Measurements from ENCODE around the gene NDUFV3.

Gene NDUFV3

GRCh38 chr21:42921927-42922326, 28.8 kb downstream of the NDUFV3 start:
- H2BK12ac ChIP-seq (ENCODE audit: low read length) = no peak overlapping the region
- H3K23ac ChIP-seq (ENCODE audit: low read depth, low read length, poor library complexity) = no peak overlapping the region
- DNase-seq (ENCODE audit: low spot score) = no peak
- no peak overlapping the region for H3K18ac ChIP-seq (ENCODE audit: low read length)
- no peak overlapping the region for H3K4me3 ChIP-seq (ENCODE audit: low read length in 2 of 2)
- H3K27ac ChIP-seq (replicated peaks; ENCODE audit: low read length) = no peak overlapping the region
- no peak overlapping the region for H3K9ac ChIP-seq (ENCODE audit: low read depth, low read length, poor library complexity)
- no peaks in the 10 kb centered on the region for H3K79me1 ChIP-seq (ENCODE audit: low read depth, low read length)
- no peak overlapping the region for H4K8ac ChIP-seq (ENCODE audit: low read depth, low read length)
- 100% methylated on average over 2 of the region's 4 CpGs; no CpG with 5 or more reads in 1 of the 2 donors for WGBS, 2 donors (ENCODE audit: extremely low coverage in 2 of 2, insufficient read length in 2 of 2, insufficient replicate concordance in 1 of 2)
- H3K4me2 ChIP-seq (ENCODE audit: insufficient read depth, low read length, poor library complexity, severe bottlenecking) = no peak overlapping the region
- H3K9me3 ChIP-seq (replicated peaks in 1 of 2; ENCODE audit: control insufficient read depth in 2 of 2, insufficient read depth in 1 of 2, low read depth in 1 of 2, low read length in 2 of 2) = no peaks in the 10 kb centered on the region
- H3K36me3 ChIP-seq (replicated peaks in 1 of 2; ENCODE audit: control insufficient read depth in 2 of 2, insufficient read depth in 2 of 2, low read length in 2 of 2) = no peaks in the 10 kb centered on the region
- H4K91ac ChIP-seq (ENCODE audit: low read depth, low read length, poor library complexity) = no peak overlapping the region
- no peak overlapping the region for H3K4ac ChIP-seq (ENCODE audit: low read length)
- H2BK15ac ChIP-seq (ENCODE audit: low read length) = no peak overlapping the region
- H2BK120ac ChIP-seq (ENCODE audit: low read depth, low read length) = no peak overlapping the region
- H2AFZ ChIP-seq (ENCODE audit: low read length) = no peak overlapping the region
- no peak overlapping the region for H2BK5ac ChIP-seq (ENCODE audit: low read length)
- no peak overlapping the region for H2AK5ac ChIP-seq (ENCODE audit: low read depth, low read length)
- H3K14ac ChIP-seq (ENCODE audit: low read length) = no peak overlapping the region
- H3K4me1 ChIP-seq (ENCODE audit: control insufficient read depth in 2 of 2, insufficient read depth in 1 of 2, low read depth in 1 of 2, low read length in 2 of 2) = peaks cover 6 to 12% of the 10 kb centered on the region in 2 donors
- H3K27me3 ChIP-seq (ENCODE audit: control insufficient read depth in 3 of 3, insufficient read depth in 3 of 3, low read depth in 1 of 3, low read length in 3 of 3) = no peaks in the 10 kb centered on the region

GRCh38 chr21:42922918-42923317, 29.8 kb downstream of the NDUFV3 start:
- Histone ChIP-seq H3K9ac (ENCODE audit: low read depth, low read length, poor library complexity) (no peak overlapping the region), H4K91ac (ENCODE audit: low read depth, low read length, poor library complexity) (no peak overlapping the region), H3K4me1 (ENCODE audit: control insufficient read depth in 2 of 2, insufficient read depth in 1 of 2, low read depth in 1 of 2, low read length in 2 of 2) (peaks cover 6 to 12% of the 10 kb centered on the region in 2 donors), H3K18ac (ENCODE audit: low read length) (no peak overlapping the region), H3K23ac (ENCODE audit: low read depth, low read length, poor library complexity) (peak overlapping the region; percentile 70), H3K4ac (ENCODE audit: low read length) (no peak overlapping the region), H3K4me3 (ENCODE audit: low read length in 2 of 2) (no peak overlapping the region), H2BK120ac (ENCODE audit: low read depth, low read length) (no peak overlapping the region), H3K79me1 (ENCODE audit: low read depth, low read length) (no peaks in the 10 kb centered on the region), H3K36me3 (replicated peaks in 1 of 2; ENCODE audit: control insufficient read depth in 2 of 2, insufficient read depth in 2 of 2, low read length in 2 of 2) (no peaks in the 10 kb centered on the region), H2BK5ac (ENCODE audit: low read length) (no peak overlapping the region), H3K4me2 (ENCODE audit: insufficient read depth, low read length, poor library complexity, severe bottlenecking) (no peak overlapping the region), H3K27me3 (ENCODE audit: control insufficient read depth in 3 of 3, insufficient read depth in 3 of 3, low read depth in 1 of 3, low read length in 3 of 3) (no peaks in the 10 kb centered on the region), H4K8ac (ENCODE audit: low read depth, low read length) (no peak overlapping the region), H2BK15ac (ENCODE audit: low read length) (no peak overlapping the region), H3K14ac (ENCODE audit: low read length) (no peak overlapping the region), H3K9me3 (replicated peaks in 1 of 2; ENCODE audit: control insufficient read depth in 2 of 2, insufficient read depth in 1 of 2, low read depth in 1 of 2, low read length in 2 of 2) (peaks cover 2 to 4% of the 10 kb centered on the region in 2 donors), H2AFZ (ENCODE audit: low read length) (no peak overlapping the region), H2BK12ac (ENCODE audit: low read length) (no peak overlapping the region), H2AK5ac (ENCODE audit: low read depth, low read length) (no peak overlapping the region), H3K27ac (replicated peaks; ENCODE audit: low read length) (no peak overlapping the region)
- no peak for DNase-seq (ENCODE audit: low spot score)
- WGBS, 2 donors (ENCODE audit: extremely low coverage in 2 of 2, insufficient read length in 2 of 2, insufficient replicate concordance in 1 of 2) = no CpG with 5 or more reads among the region's 18 CpGs

- Histone ChIP-seq H2AFZ (ENCODE audit: low read length) (peak overlapping the region; percentile 91), H3K18ac (ENCODE audit: low read length) (peak overlapping the region; percentile 5), H3K9me3 (replicated peaks in 1 of 2; ENCODE audit: control insufficient read depth in 2 of 2, insufficient read depth in 1 of 2, low read depth in 1 of 2, low read length in 2 of 2) (peaks cover 2 to 4% of the 10 kb centered on the region in 2 donors), H3K14ac (ENCODE audit: low read length) (no peak overlapping the region), H3K4me2 (ENCODE audit: insufficient read depth, low read length, poor library complexity, severe bottlenecking) (no peak overlapping the region), H2AK5ac (ENCODE audit: low read depth, low read length) (no peak overlapping the region), H3K79me1 (ENCODE audit: low read depth, low read length) (no peaks in the 10 kb centered on the region), H3K27me3 (ENCODE audit: control insufficient read depth in 3 of 3, insufficient read depth in 3 of 3, low read depth in 1 of 3, low read length in 3 of 3) (no peaks in the 10 kb centered on the region), H3K9ac (ENCODE audit: low read depth, low read length, poor library complexity) (peak overlapping the region; percentile 5), H3K23ac (ENCODE audit: low read depth, low read length, poor library complexity) (peak overlapping the region; percentile 38), H3K4me3 (ENCODE audit: low read length in 2 of 2) (no peak overlapping the region), H4K91ac (ENCODE audit: low read depth, low read length, poor library complexity) (no peak overlapping the region), H2BK120ac (ENCODE audit: low read depth, low read length) (no peak overlapping the region), H3K4ac (ENCODE audit: low read length) (no peak overlapping the region), H2BK15ac (ENCODE audit: low read length) (peak overlapping the region; percentile 61), H3K27ac (replicated peaks; ENCODE audit: low read length) (peak overlapping the region; percentile 46), H2BK12ac (ENCODE audit: low read length) (no peak overlapping the region), H3K4me1 (ENCODE audit: control insufficient read depth in 2 of 2, insufficient read depth in 1 of 2, low read depth in 1 of 2, low read length in 2 of 2) (peaks cover 6 to 12% of the 10 kb centered on the region in 2 donors), H3K36me3 (replicated peaks in 1 of 2; ENCODE audit: control insufficient read depth in 2 of 2, insufficient read depth in 2 of 2, low read length in 2 of 2) (no peaks in the 10 kb centered on the region), H2BK5ac (ENCODE audit: low read length) (no peak overlapping the region), H4K8ac (ENCODE audit: low read depth, low read length) (no peak overlapping the region)
- DNase-seq (ENCODE audit: low spot score) = peak; percentile 81
- no CpG with 5 or more reads among the region's 18 CpGs for WGBS, 2 donors (ENCODE audit: extremely low coverage in 2 of 2, insufficient read length in 2 of 2, insufficient replicate concordance in 1 of 2)
These were observed 30.7 kb downstream of the NDUFV3 start for GRCh38 chr21:42923553-42924432.

- no peak for DNase-seq (ENCODE audit: low spot score)
- Histone ChIP-seq H3K79me1 (ENCODE audit: low read depth, low read length) (no peaks in the 10 kb centered on the region), H2AK5ac (ENCODE audit: low read depth, low read length) (no peak overlapping the region), H3K27ac (replicated peaks; ENCODE audit: low read length) (peak overlapping the region; percentile 46), H2BK12ac (ENCODE audit: low read length) (no peak overlapping the region), H3K4me3 (ENCODE audit: low read length in 2 of 2) (no peak overlapping the region), H2BK120ac (ENCODE audit: low read depth, low read length) (no peak overlapping the region), H4K8ac (ENCODE audit: low read depth, low read length) (no peak overlapping the region), H3K27me3 (ENCODE audit: control insufficient read depth in 3 of 3, insufficient read depth in 3 of 3, low read depth in 1 of 3, low read length in 3 of 3) (no peaks in the 10 kb centered on the region), H3K23ac (ENCODE audit: low read depth, low read length, poor library complexity) (peak overlapping the region; percentile 38), H3K4me2 (ENCODE audit: insufficient read depth, low read length, poor library complexity, severe bottlenecking) (no peak overlapping the region), H4K91ac (ENCODE audit: low read depth, low read length, poor library complexity) (no peak overlapping the region), H3K9me3 (replicated peaks in 1 of 2; ENCODE audit: control insufficient read depth in 2 of 2, insufficient read depth in 1 of 2, low read depth in 1 of 2, low read length in 2 of 2) (peaks cover 2 to 4% of the 10 kb centered on the region in 2 donors), H2BK5ac (ENCODE audit: low read length) (no peak overlapping the region), H3K14ac (ENCODE audit: low read length) (no peak overlapping the region), H3K9ac (ENCODE audit: low read depth, low read length, poor library complexity) (no peak overlapping the region), H3K18ac (ENCODE audit: low read length) (peak overlapping the region; percentile 5), H3K4me1 (ENCODE audit: control insufficient read depth in 2 of 2, insufficient read depth in 1 of 2, low read depth in 1 of 2, low read length in 2 of 2) (peaks cover 6 to 12% of the 10 kb centered on the region in 2 donors), H2AFZ (ENCODE audit: low read length) (peak overlapping the region; percentile 91), H3K4ac (ENCODE audit: low read length) (no peak overlapping the region), H2BK15ac (ENCODE audit: low read length) (peak overlapping the region; percentile 61), H3K36me3 (replicated peaks in 1 of 2; ENCODE audit: control insufficient read depth in 2 of 2, insufficient read depth in 2 of 2, low read length in 2 of 2) (no peaks in the 10 kb centered on the region)
- WGBS, 2 donors (ENCODE audit: extremely low coverage in 2 of 2, insufficient read length in 2 of 2, insufficient replicate concordance in 1 of 2) = no CpG with 5 or more reads among the region's 6 CpGs
These were observed 31.3 kb downstream of the NDUFV3 start for GRCh38 chr21:42924433-42924751.
